GM12874 (cell line): ENCODE measurements around the gene VAT1.

Experiments used
- CTCF ChIP-seq: IDR thresholded peaks from 2 replicates; pipeline ENCODE4 v1.5.1; 2011; ENCODE audit warnings: low read depth, mild to moderate bottlenecking, control low read depth, low read length, moderate library complexity; ENCODE audit not compliant: insufficient read depth

Gene VAT1

GRCh38 chr17:43051969-43052368, 29.8 kb upstream of the VAT1 start:
- TF ChIP-seq CTCF, result no peak

- TF ChIP-seq CTCF, result no peak
Observed at GRCh38 chr17:43044024-43044423, 21.8 kb upstream of the VAT1 start.

- no peak for TF ChIP-seq CTCF
Observed at GRCh38 chr17:43043307-43043706, 21.1 kb upstream of the VAT1 start.

GRCh38 chr17:43042025-43042628, 19.9 kb upstream of the VAT1 start:
- no peak for TF ChIP-seq CTCF

- no peak for TF ChIP-seq CTCF
Observed at GRCh38 chr17:43040655-43041054, 18.5 kb upstream of the VAT1 start.

- no peak for TF ChIP-seq CTCF
Observed at GRCh38 chr17:43039646-43040045, 17.5 kb upstream of the VAT1 start.

- TF ChIP-seq CTCF, result no peak
Observed at GRCh38 chr17:43034894-43035293, 12.7 kb upstream of the VAT1 start.
